Suprapubic skin (tissue), 4 donors: ENCODE results near the gene CHMP2A.

Experiments
- CTCF ChIP-seq, 2 donors: fragments of 200-600 bp in 1 of 2; fragments of 450-650 bp in 1 of 2; sonication (generic) in 1 of 2; IDR thresholded peaks; one replicate each; pipeline ENCODE4 v1.5.1; 2016 to 2019; ENCODE audit warnings: antibody characterized with exemption in 2 of 2, mild to moderate bottlenecking in 1 of 2, moderate library complexity in 1 of 2
- EP300 ChIP-seq: sonication (generic); formaldehyde crosslinking; IDR thresholded peaks from one replicate; pipeline ENCODE4 v1.6.1; 2017; ENCODE audit warnings: antibody characterized with exemption
- POLR2A ChIP-seq, 2 donors: fragments of 450-650 bp; IDR thresholded peaks; one replicate each; pipeline ENCODE4 v1.6.1; 2017; ENCODE audit warnings: antibody characterized with exemption in 2 of 2, mild to moderate bottlenecking in 2 of 2, moderate library complexity in 2 of 2
- POLR2AphosphoS5 ChIP-seq, 3 donors: sonication (generic); formaldehyde crosslinking; IDR thresholded peaks; one replicate each; pipeline ENCODE4 v1.6.1; 2017; ENCODE audit warnings: antibody characterized with exemption in 3 of 3

GRCh38 chr19:58568453-58569130 is 13.7 kb upstream of the CHMP2A start:
- TF ChIP-seq POLR2A (IDR thresholded peaks at IDR 0.05) (no peak), EP300 (no peak), CTCF (IDR thresholded peaks at IDR 0.05) (no peak), POLR2AphosphoS5 (IDR thresholded peaks at IDR 0.05) (no peak)
